OCI-LY1 (cell line): ENCODE results near the gene JADE1.

Experiments
- H2AFZ ChIP-seq: fragments of 200-600 bp; sonication (generic), shearing (Covaris generic); 2 replicates; pipeline ENCODE4 v1.6.0; 2014; ENCODE audit warnings: antibody characterized with exemption, mild to moderate bottlenecking, low read length
- H3F3A ChIP-seq: fragments of 200-600 bp; sonication (generic), shearing (Covaris generic); 2 replicates; pipeline ENCODE4 v1.6.0; 2014; ENCODE audit warnings: mild to moderate bottlenecking, antibody characterized with exemption, low read length, moderate library complexity; ENCODE audit not compliant: insufficient read depth
- H3K27ac ChIP-seq: fragments of 200-600 bp; sonication (generic); 2 replicates; pipeline ENCODE4 v1.5.1; 2014; ENCODE audit warnings: low read length, mixed run types, mild to moderate bottlenecking, low read depth; ENCODE audit not compliant: poor library complexity, severe bottlenecking
- H3K27me3 ChIP-seq: fragments of 200-600 bp; sonication (generic); 2 replicates; pipeline ENCODE4 v1.6.0; 2014; ENCODE audit warnings: antibody characterized with exemption, mild to moderate bottlenecking, low read length, moderate library complexity; ENCODE audit not compliant: insufficient read depth
- H3K36me3 ChIP-seq: fragments of 200-600 bp; sonication (generic); 2 replicates; pipeline ENCODE4 v1.6.1; 2014; ENCODE audit warnings: mild to moderate bottlenecking, antibody characterized with exemption, low read length, moderate library complexity, mixed read lengths; ENCODE audit not compliant: insufficient read depth
- H3K4me1 ChIP-seq: fragments of 200-600 bp; sonication (generic); 2 replicates; pipeline ENCODE4 v1.5.1; 2014; ENCODE audit warnings: mild to moderate bottlenecking, low read length, moderate library complexity; ENCODE audit not compliant: insufficient read depth, severe bottlenecking
- H3K4me2 ChIP-seq: fragments of 200-600 bp; sonication (generic), shearing (Covaris generic); 2 replicates; pipeline ENCODE4 v1.6.1; 2014; ENCODE audit warnings: low read length
- H3K4me3 ChIP-seq: fragments of 200-600 bp; sonication (generic); 2 replicates; pipeline ENCODE4 v1.5.1; 2014; ENCODE audit warnings: low read length, low read depth, mild to moderate bottlenecking, mixed read lengths; ENCODE audit not compliant: poor library complexity, severe bottlenecking
- H3K79me2 ChIP-seq: fragments of 200-600 bp; shearing (Covaris generic); 2 replicates; pipeline ENCODE4 v1.6.1; 2016; ENCODE audit warnings: mixed run types, low read length, mixed read lengths; ENCODE audit not compliant: insufficient read depth
- H3K9ac ChIP-seq: fragments of 200-600 bp; sonication (generic), shearing (Covaris generic); 2 replicates; pipeline ENCODE4 v1.6.1; 2014; ENCODE audit warnings: mild to moderate bottlenecking, low read length, mixed read lengths
- H3K9me2 ChIP-seq: fragments of 200-600 bp; sonication (generic), shearing (Covaris generic); 2 replicates; pipeline ENCODE4 v1.6.1; 2014; ENCODE audit warnings: low read depth, mild to moderate bottlenecking, low read length, mixed read lengths
- H3K9me3 ChIP-seq: fragments of 200-600 bp; shearing (Covaris generic); 2 replicates; pipeline ENCODE4 v1.6.1; 2014; ENCODE audit warnings: low read length, mixed read lengths
- H4K20me1 ChIP-seq: fragments of 200-600 bp; sonication (generic), shearing (Covaris generic); 2 replicates; pipeline ENCODE4 v1.6.0; 2016; ENCODE audit warnings: mild to moderate bottlenecking, low read length; ENCODE audit not compliant: insufficient read depth
- CTCF ChIP-seq: fragments of 200-600 bp; sonication (generic), shearing (Covaris generic); IDR thresholded peaks from 2 replicates; pipeline ENCODE4 v1.5.1; 2017; ENCODE audit warnings: mild to moderate bottlenecking, antibody characterized with exemption, low read length, moderate library complexity, mixed read lengths
- EZH2 ChIP-seq: fragments of 200-600 bp; sonication (generic), shearing (Covaris generic); IDR thresholded peaks from 2 replicates; pipeline ENCODE4 v1.8.0; 2017; ENCODE audit warnings: borderline replicate concordance, mixed run types, mild to moderate bottlenecking, antibody characterized with exemption, low read length, moderate library complexity, mixed read lengths

JADE1 gene

GRCh38 chr4:128809477-128810330, at the start of gene JADE1:
Gene JADE1, plus strand, starts transcription at chr4:128809700. Its CDS starts 22,059 bp downstream, at chr4:128831759.
- no peaks in the 10 kb centered on the region for H4K20me1 ChIP-seq
- H3F3A ChIP-seq = no peaks in the 10 kb centered on the region
- peak within 1 kb of the TSS; percentile 89 for H3K4me2 ChIP-seq
- TF ChIP-seq CTCF (peak; percentile 63), EZH2 (no peak)
- peak within 1 kb of the TSS; percentile 93 for H3K27ac ChIP-seq
- H2AFZ ChIP-seq = no peak within 1 kb of the TSS
- no peaks in the 10 kb centered on the region for H3K36me3 ChIP-seq
- H3K27me3 ChIP-seq = no peaks in the 10 kb centered on the region
- peaks cover 26% of the 10 kb centered on the region for H3K79me2 ChIP-seq
- H3K9me3 ChIP-seq = no peaks in the 10 kb centered on the region
- peaks cover 16% of the 10 kb centered on the region for H3K4me1 ChIP-seq
- H3K9me2 ChIP-seq = no peaks in the 10 kb centered on the region
- H3K9ac ChIP-seq = peak within 1 kb of the TSS; percentile 94
- H3K4me3 ChIP-seq = peak within 1 kb of the TSS; percentile 77

- no peak overlapping the region for H3K4me3 ChIP-seq
- no peak for TF ChIP-seq EZH2
- no peak for TF ChIP-seq CTCF
- H3K9ac ChIP-seq = no peak overlapping the region
- H3K4me1 ChIP-seq = no peaks in the 10 kb centered on the region
- no peaks in the 10 kb centered on the region for H3K9me3 ChIP-seq
- no peaks in the 10 kb centered on the region for H3K9me2 ChIP-seq
- H3K36me3 ChIP-seq = no peaks in the 10 kb centered on the region
- H3K4me2 ChIP-seq = no peak overlapping the region
- H4K20me1 ChIP-seq = no peaks in the 10 kb centered on the region
- H3K27ac ChIP-seq = no peak overlapping the region
- H3K79me2 ChIP-seq = no peaks in the 10 kb centered on the region
- H2AFZ ChIP-seq = no peak overlapping the region
- no peaks in the 10 kb centered on the region for H3F3A ChIP-seq
- no peaks in the 10 kb centered on the region for H3K27me3 ChIP-seq
Measured at GRCh38 chr4:128766781-128767180, 42.7 kb upstream of the JADE1 start.

- Histone ChIP-seq H3K4me1 (no peaks in the 10 kb centered on the region), H2AFZ (no peak overlapping the region), H3K9ac (no peak overlapping the region), H3K9me3 (no peaks in the 10 kb centered on the region), H3K27ac (no peak overlapping the region), H3K79me2 (no peaks in the 10 kb centered on the region), H3F3A (no peaks in the 10 kb centered on the region), H4K20me1 (no peaks in the 10 kb centered on the region), H3K4me2 (no peak overlapping the region), H3K9me2 (no peaks in the 10 kb centered on the region), H3K36me3 (no peaks in the 10 kb centered on the region), H3K4me3 (no peak overlapping the region), H3K27me3 (no peaks in the 10 kb centered on the region)
- no peak for TF ChIP-seq CTCF
- TF ChIP-seq EZH2 = no peak
Measured at GRCh38 chr4:128768373-128768996, 41.0 kb upstream of the JADE1 start.
